ENCODE measurements around the gene TPM1.
A peak's percentile ranks its signal among the peaks of the same experiment; 100 is the strongest.
"Not testable (repeated sequence)": the region's sequence is repeated elsewhere in the genome, so short reads cannot be mapped to it uniquely, and the experiment has no call there.

The TPM1 gene

GRCh38 chr15:63075984-63076713 lies 33.6 kb downstream of the TPM1 start:
- DNase-seq = no peak

- no peak for DNase-seq
These were observed 34.1 kb downstream of the TPM1 start for GRCh38 chr15:63076714-63077046.

- no peak for DNase-seq
These were observed 35.4 kb downstream of the TPM1 start for GRCh38 chr15:63077952-63078351.

- no peak for DNase-seq
These were observed 37.5 kb downstream of the TPM1 start for GRCh38 chr15:63079947-63080626.

- DNase-seq = no peak
These were observed 38.2 kb downstream of the TPM1 start for GRCh38 chr15:63080634-63081250.

- DNase-seq = no peak
These were observed 39.8 kb downstream of the TPM1 start for GRCh38 chr15:63082366-63082765.

GRCh38 chr15:63083044-63083443 lies 40.5 kb downstream of the TPM1 start:
- DNase-seq = no peak

- DNase-seq = no peak
These were observed 41.0 kb downstream of the TPM1 start for GRCh38 chr15:63083541-63083940.

- no peak for DNase-seq
These were observed 42.3 kb downstream of the TPM1 start for GRCh38 chr15:63084806-63085205.

GRCh38 chr15:63085289-63085688 lies 42.7 kb downstream of the TPM1 start:
- no peak for DNase-seq

- no peak for DNase-seq
These were observed 43.7 kb downstream of the TPM1 start for GRCh38 chr15:63086271-63086670.

GRCh38 chr15:63086947-63087346 lies 44.4 kb downstream of the TPM1 start:
- no peak for DNase-seq

GRCh38 chr15:63088533-63089245 lies 46.1 kb downstream of the TPM1 start:
- DNase-seq = no peak

- no peak for DNase-seq
These were observed 46.9 kb downstream of the TPM1 start for GRCh38 chr15:63089260-63090043.

- no peak for DNase-seq
These were observed 47.9 kb downstream of the TPM1 start for GRCh38 chr15:63090472-63090871.

- no peak for DNase-seq
These were observed 48.3 kb downstream of the TPM1 start for GRCh38 chr15:63090887-63091286.

- no peak for DNase-seq
These were observed 49.3 kb downstream of the TPM1 start for GRCh38 chr15:63091679-63092446.

- DNase-seq = peak; percentile 86
These were observed 51.1 kb downstream of the TPM1 start for GRCh38 chr15:63093486-63094205.

- no peak for DNase-seq
These were observed 52.0 kb downstream of the TPM1 start for GRCh38 chr15:63094495-63094931.

GRCh38 chr15:63096178-63096577 lies 53.6 kb downstream of the TPM1 start:
- no peak for DNase-seq

- not testable (repeated sequence) for DNase-seq
These were observed 56.4 kb downstream of the TPM1 start for GRCh38 chr15:63098901-63099300.
